ENCODE data around the gene DUS1L.
A peak's percentile ranks its signal among the peaks of the same experiment; 100 is the strongest.

Gene DUS1L

DNA sequence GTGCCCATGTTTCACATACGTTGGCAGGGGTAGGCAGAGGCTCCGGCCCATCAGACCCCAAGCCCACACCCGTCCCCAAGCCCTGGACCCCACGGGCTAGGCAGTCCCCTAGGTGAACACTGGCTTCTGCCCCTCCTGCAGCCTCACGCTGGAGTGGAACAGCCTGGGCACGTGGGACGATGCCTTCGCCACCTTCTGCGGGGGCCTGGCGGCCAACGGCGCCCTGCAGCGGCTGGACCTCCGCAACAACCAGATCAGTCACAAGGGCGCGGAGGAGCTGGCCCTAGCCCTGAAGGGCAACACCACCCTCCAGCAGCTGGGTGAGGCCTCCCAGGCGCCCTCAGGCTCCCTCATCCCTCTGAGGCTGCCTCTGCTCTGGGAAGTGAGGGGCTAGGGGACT, 40.7 kb downstream of the DUS1L start:
- no peaks in the 10 kb centered on the region for H3K27me3 ChIP-seq (ENCODE audit: control insufficient read depth, insufficient read depth, low read length)
- no peak overlapping the region for H3K9ac ChIP-seq (ENCODE audit: low read length)
- no peaks in the 10 kb centered on the region for H3K9me3 ChIP-seq (ENCODE audit: control insufficient read depth, low read length)
- H3K36me3 ChIP-seq (ENCODE audit: control insufficient read depth, insufficient read depth, low read length) = no peaks in the 10 kb centered on the region
- H3K4me1 ChIP-seq (ENCODE audit: control insufficient read depth, insufficient read depth, low read length) = peaks cover 34% of the 10 kb centered on the region
- no peak overlapping the region for H3K4me3 ChIP-seq (ENCODE audit: low read length)

DNA sequence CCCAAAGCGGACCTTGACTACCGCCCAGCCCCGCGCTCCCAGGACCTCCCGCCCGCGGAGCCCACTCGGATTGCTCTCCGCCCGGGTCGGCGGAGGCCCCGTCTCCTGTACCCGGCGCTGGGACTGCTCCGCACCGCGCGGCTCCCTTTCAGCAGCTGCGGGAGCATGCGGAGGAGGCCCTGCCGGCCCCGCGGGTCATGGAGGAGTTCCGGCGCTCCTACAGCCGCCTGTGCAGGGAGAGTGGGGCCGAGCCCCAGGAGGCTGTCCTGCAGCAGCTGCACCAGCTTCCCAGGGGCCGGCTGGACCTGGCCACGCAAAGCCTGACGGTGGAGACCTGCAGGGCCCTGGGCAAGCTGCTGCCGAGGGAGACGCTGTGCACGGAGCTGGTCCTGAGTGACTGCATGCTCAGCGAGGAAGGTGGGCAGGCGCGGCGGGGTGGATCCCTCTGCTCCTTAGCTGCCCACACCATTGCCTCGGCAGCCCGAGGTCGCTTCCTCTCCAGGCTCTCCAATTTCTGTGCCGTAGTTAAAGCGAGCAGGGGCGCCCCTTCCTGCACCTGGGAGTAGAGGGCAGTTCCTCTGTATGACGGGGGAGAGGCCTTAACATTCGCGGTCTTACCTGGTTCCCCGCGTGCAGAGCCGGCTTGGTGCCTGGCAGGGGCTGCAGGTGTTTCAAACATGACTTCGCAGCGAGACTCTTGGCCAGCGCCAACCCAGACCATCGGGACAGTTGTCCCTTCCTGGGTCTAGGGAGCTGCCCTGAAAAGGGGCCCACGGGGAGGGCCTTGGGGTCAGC, 42.0 kb downstream of the DUS1L start:
- H3K36me3 ChIP-seq (ENCODE audit: control insufficient read depth, insufficient read depth, low read length) = no peaks in the 10 kb centered on the region
- H3K9me3 ChIP-seq (ENCODE audit: control insufficient read depth, low read length) = no peaks in the 10 kb centered on the region
- peaks cover 39% of the 10 kb centered on the region for H3K4me1 ChIP-seq (ENCODE audit: control insufficient read depth, insufficient read depth, low read length)
- peak overlapping the region; percentile 62 for H3K9ac ChIP-seq (ENCODE audit: low read length)
- H3K27me3 ChIP-seq (ENCODE audit: control insufficient read depth, insufficient read depth, low read length) = no peaks in the 10 kb centered on the region
- peak overlapping the region; percentile 50 for H3K4me3 ChIP-seq (ENCODE audit: low read length)

DNA sequence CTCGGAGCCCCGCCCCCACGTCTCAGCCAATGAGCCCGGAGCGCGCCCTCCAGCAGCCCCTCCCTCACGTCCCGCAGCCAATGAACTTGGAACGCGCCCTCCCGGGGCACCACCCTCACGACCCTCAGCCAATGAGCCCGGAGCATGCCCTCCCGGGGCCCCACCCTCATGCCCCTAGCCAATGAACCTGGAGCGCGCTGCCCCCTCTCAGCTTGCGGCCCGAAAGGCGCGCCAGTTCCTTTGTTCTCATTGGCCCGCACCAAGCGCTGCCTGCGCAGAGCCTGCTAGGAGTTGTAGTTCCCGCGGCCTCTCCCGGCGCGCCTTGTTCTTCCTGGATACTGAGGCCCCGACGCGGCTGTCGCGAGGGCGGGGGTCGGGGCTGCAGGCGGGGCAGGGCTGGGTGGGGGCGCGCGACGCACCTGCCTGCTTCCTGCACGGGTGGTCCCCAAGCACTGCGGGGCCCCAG, 42.6 kb downstream of the DUS1L start, which contains the start of gene LRRC45:
Gene LRRC45 (plus strand): TSS at position 325 of the 466 bp plus-strand sequence. CDS start 339 bp downstream, outside the sequence.
- peak within 1 kb of the TSS; percentile 77 for H3K4me3 ChIP-seq (ENCODE audit: low read length)
- no peaks in the 10 kb centered on the region for H3K9me3 ChIP-seq (ENCODE audit: control insufficient read depth, low read length)
- no peaks in the 10 kb centered on the region for H3K27me3 ChIP-seq (ENCODE audit: control insufficient read depth, insufficient read depth, low read length)
- H3K4me1 ChIP-seq (ENCODE audit: control insufficient read depth, insufficient read depth, low read length) = peaks cover 39% of the 10 kb centered on the region
- peak within 1 kb of the TSS; percentile 86 for H3K9ac ChIP-seq (ENCODE audit: low read length)
- no peaks in the 10 kb centered on the region for H3K36me3 ChIP-seq (ENCODE audit: control insufficient read depth, insufficient read depth, low read length)

DNA sequence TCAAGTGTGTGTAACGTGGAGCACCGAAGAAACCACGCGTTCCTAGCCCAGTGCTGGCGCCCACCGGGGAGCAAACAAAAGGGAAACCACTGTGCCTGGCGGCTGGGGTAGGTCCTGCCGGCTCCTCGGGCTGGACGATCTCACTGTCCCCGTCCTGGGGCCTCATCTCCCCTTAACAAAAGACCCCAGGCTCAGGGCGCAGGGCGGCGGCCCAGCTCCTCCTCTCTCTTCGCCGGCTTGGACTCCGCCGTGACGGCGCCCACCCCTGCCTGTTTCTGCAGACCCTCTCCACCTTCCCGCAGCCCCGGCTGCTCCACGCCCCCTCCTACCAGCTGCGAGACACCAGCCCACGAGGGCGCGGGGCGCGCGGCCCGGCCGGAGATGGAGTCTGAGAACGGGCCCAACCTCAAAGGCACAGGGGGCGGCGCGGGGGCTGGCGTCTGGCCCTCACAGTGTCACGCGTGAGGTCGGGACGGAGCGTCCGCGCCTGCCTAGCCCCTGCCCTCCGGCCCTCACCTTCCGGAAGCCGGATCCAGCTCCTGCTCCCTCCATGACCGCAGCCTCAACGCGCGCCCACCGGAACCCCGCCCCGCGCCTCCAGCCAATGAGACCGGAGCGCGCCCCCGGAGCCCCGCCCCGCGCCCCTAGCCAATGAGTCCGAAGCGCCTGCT, 43.2 kb downstream of the DUS1L start, which contains the start of gene CENPX:
Gene CENPX (minus strand): TSS at position 569 of the 671 bp plus-strand sequence. CDS start 17 bp downstream, at position 552.
- Histone ChIP-seq H3K9me3 (ENCODE audit: control insufficient read depth, low read length) (no peaks in the 10 kb centered on the region), H3K36me3 (ENCODE audit: control insufficient read depth, insufficient read depth, low read length) (no peaks in the 10 kb centered on the region), H3K4me1 (ENCODE audit: control insufficient read depth, insufficient read depth, low read length) (peaks cover 39% of the 10 kb centered on the region), H3K27me3 (ENCODE audit: control insufficient read depth, insufficient read depth, low read length) (no peaks in the 10 kb centered on the region), H3K4me3 (ENCODE audit: low read length) (peak within 1 kb of the TSS; percentile 77), H3K9ac (ENCODE audit: low read length) (peak within 1 kb of the TSS; percentile 86)

DNA sequence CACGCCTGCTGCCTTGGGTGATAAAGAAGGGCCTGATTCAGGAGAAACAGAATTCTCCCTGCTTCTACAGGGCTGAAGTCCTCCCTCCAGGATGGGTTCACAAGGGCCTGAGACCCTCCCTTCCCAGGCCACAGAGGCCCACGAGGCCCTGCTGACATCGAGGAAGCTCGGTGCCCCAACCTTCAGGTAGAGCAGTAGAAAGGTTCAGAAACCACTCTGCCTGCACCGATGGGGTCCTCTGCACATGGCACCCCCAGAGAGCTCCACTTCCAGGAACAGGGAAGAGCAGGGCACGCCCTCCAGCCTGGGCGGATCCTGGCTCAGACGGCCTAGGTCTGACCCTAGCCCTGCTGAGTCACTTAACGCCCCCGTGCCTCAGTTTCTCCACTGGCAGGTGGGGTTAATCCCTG, 43.7 kb downstream of the DUS1L start:
- H3K27me3 ChIP-seq (ENCODE audit: control insufficient read depth, insufficient read depth, low read length) = no peaks in the 10 kb centered on the region
- H3K36me3 ChIP-seq (ENCODE audit: control insufficient read depth, insufficient read depth, low read length) = no peaks in the 10 kb centered on the region
- H3K9ac ChIP-seq (ENCODE audit: low read length) = peak overlapping the region; percentile 86
- peaks cover 39% of the 10 kb centered on the region for H3K4me1 ChIP-seq (ENCODE audit: control insufficient read depth, insufficient read depth, low read length)
- H3K9me3 ChIP-seq (ENCODE audit: control insufficient read depth, low read length) = no peaks in the 10 kb centered on the region
- peak overlapping the region; percentile 77 for H3K4me3 ChIP-seq (ENCODE audit: low read length)

DNA sequence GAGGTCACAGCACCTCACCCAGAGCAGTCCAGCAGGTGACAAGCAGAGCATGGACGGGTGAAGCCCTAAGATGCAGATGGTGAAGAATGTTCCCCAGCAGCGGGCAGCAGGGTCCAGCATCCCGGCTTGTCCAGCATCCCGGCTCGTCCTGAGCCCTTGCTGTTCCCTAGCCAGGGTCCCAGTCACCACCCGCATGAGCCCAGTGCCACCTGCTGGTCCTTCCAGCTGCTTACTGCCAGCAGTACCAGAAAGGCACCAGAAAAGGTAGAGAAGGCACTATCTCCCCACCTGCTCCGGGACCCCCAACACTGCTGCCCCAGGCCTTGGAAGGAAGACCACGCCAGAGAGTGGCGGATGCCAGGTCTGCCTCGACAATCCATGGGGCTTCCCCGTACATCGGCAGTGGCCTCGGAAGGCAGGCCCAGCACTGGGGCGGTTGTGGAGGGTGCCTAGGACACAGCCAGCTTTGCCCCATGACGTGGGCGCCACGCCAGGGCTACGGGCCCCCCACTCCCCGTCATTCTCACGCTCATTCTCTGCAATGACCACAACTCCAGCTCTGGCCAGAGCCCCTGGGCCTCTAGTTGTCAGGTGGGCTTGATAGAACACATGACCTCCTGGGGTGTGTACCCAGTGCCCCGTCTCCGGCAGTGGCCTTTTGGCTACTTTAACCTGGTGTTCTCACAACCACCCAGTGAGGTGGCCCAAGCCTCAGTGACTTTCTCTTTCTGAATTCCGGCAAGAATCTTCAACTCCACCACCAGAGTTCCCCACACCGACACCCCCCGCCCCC, 44.3 kb downstream of the DUS1L start:
- Histone ChIP-seq H3K4me1 (ENCODE audit: control insufficient read depth, insufficient read depth, low read length) (peaks cover 39% of the 10 kb centered on the region), H3K9me3 (ENCODE audit: control insufficient read depth, low read length) (no peaks in the 10 kb centered on the region), H3K9ac (ENCODE audit: low read length) (peak overlapping the region; percentile 86), H3K36me3 (ENCODE audit: control insufficient read depth, insufficient read depth, low read length) (no peaks in the 10 kb centered on the region), H3K27me3 (ENCODE audit: control insufficient read depth, insufficient read depth, low read length) (no peaks in the 10 kb centered on the region), H3K4me3 (ENCODE audit: low read length) (peak overlapping the region; percentile 77)

DNA sequence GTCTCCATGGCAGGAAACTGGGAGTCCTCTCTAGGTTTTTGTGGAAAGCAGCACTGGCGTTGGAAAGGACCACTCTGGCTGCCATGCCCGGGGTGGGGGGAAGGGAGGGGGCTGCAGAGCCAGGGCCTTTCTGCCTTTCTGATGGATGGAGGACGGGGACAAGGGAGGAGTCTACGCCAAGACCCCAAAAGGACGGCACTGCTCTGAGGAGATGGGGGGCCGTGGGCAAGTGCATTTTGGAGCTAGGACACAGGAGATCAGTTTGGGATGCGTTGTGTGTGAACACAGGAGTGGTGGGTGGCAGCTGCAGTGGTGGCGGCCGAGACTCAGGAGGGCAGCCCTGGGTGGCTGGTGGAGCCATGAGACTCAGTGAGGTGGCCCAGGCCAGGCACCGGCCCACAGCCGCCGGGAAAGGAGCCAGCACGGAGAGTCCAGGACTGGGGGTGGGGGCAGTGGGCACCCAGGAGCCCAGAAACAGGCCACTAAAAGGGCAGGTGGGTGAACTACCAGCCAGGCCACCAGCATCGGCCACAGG, 45.0 kb downstream of the DUS1L start:
- Histone ChIP-seq H3K9ac (ENCODE audit: low read length) (no peak overlapping the region), H3K36me3 (ENCODE audit: control insufficient read depth, insufficient read depth, low read length) (no peaks in the 10 kb centered on the region), H3K9me3 (ENCODE audit: control insufficient read depth, low read length) (no peaks in the 10 kb centered on the region), H3K27me3 (ENCODE audit: control insufficient read depth, insufficient read depth, low read length) (no peaks in the 10 kb centered on the region), H3K4me1 (ENCODE audit: control insufficient read depth, insufficient read depth, low read length) (peaks cover 39% of the 10 kb centered on the region), H3K4me3 (ENCODE audit: low read length) (no peak overlapping the region)

DNA sequence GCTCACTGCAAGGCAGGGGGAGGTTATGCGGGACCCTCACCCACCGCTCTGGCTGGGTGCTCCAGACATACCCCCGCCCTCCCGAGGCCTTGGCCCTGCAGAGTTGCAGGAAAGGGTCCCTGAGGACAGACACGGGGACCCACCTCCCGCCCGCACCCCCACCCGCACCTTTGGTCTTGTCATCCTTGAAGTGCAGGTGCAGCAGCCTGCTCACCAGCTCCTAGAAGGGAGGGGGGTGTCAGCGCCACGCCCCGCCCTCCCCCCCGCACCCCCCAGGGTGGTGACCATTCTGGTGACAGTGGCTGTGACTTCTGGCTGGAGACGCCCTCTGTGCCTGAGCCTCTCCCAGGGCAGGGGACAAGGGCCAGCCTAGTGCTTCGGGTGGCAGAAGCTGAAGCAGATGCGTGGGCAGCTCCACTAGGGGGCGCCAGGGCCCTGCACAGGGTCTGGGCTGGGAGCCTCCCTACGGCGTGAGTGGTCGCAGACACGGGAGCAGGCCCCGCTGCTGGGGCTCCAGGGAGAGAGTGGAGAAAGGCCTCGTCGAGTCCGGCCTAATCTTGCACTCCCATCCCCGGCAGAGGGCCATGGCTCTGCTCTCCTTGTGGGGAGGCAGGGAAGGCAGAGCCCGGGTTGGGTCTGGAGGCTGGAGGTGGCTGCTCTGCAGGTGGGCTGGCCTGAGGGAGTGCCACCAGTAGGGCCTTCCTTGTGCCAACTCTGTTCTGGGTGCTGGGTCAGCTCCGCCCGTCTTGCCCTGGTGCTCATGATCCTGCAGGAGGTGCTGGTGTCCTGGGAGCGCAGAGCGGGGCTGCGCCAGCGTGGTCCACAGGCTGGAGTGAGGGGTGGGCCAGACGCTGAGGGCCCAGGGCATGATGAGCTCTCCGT, 45.7 kb downstream of the DUS1L start:
- no peaks in the 10 kb centered on the region for H3K27me3 ChIP-seq (ENCODE audit: control insufficient read depth, insufficient read depth, low read length)
- no peak overlapping the region for H3K9ac ChIP-seq (ENCODE audit: low read length)
- peaks cover 39% of the 10 kb centered on the region for H3K4me1 ChIP-seq (ENCODE audit: control insufficient read depth, insufficient read depth, low read length)
- no peaks in the 10 kb centered on the region for H3K9me3 ChIP-seq (ENCODE audit: control insufficient read depth, low read length)
- H3K36me3 ChIP-seq (ENCODE audit: control insufficient read depth, insufficient read depth, low read length) = no peaks in the 10 kb centered on the region
- no peak overlapping the region for H3K4me3 ChIP-seq (ENCODE audit: low read length)

DNA sequence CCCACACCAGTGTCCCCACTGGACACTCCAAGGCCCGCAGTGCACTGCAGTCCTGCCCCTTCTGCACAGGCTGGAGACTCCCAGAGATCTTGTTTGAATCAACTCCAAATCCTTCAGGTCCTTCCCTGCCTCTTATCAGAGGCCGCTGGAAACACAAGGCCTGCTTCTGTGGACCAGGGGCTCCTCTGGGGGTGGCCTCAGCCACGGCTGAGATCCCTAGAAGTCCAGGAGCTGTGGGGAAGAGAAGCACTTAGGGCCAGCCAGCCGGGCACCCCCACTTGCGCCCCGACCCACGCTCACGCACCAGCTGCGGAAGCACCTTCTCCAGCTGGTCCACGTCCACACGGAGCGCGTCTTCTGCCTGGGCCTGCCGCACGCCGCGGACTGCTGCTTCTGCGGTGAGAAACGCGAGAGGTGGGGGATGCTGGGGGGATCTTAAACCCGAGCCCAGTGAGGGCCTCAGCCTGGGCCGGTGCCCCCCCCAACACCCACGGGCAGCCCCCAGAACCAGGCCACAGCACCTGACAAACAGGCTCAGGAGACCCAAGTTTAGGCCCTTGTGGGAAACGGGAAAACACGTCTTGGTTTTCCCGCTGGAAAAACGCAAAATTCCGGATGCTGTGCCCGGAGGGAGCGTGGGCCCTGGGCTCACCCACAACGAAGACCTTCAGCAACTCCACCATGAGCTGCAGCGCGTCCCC, 46.5 kb downstream of the DUS1L start:
- Histone ChIP-seq H3K4me1 (ENCODE audit: control insufficient read depth, insufficient read depth, low read length) (peaks cover 35% of the 10 kb centered on the region), H3K27me3 (ENCODE audit: control insufficient read depth, insufficient read depth, low read length) (no peaks in the 10 kb centered on the region), H3K36me3 (ENCODE audit: control insufficient read depth, insufficient read depth, low read length) (no peaks in the 10 kb centered on the region), H3K9ac (ENCODE audit: low read length) (no peak overlapping the region), H3K4me3 (ENCODE audit: low read length) (no peak overlapping the region), H3K9me3 (ENCODE audit: control insufficient read depth, low read length) (no peaks in the 10 kb centered on the region)

DNA sequence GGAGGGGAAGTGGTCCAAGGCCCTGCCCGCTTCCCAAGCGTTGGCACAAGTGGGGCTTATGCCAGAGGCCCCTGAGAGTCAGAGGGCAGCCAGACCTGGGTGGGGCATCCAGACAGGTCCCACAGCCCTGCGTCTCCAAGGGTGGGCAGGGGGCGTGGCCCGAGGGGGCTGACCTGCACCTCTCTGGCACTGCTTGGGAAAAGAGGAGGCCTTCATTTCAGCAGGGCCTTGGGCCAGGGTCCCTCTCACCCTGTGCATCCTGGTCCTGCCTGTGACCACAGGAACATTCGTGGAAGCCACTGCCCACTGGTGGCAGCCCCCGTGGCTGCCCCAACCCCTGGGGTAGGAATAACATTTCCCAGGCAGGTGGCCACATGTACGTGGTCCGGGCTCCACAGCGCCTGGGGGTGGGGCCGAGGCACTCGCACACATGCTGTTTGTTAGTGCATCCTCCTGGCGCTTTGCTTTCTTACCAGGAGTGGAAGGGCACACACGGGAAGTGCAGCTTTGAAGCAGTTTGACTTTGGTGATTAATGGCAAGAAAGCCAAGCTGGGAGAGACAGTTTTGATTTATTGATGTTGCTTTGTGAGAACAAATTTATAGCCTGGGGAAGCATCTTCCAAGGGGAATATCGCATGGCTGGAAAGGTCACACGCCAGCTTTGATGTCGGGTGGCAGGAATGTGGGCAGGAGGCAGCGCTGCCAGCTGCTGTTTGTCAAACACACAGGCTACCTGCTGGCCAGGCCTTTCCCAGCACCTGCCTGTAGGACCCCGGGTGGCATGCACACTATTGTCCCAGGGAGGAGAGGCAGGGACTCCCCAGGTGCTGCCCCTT, 47.2 kb downstream of the DUS1L start:
- Histone ChIP-seq H3K4me1 (ENCODE audit: control insufficient read depth, insufficient read depth, low read length) (peaks cover 30% of the 10 kb centered on the region), H3K27me3 (ENCODE audit: control insufficient read depth, insufficient read depth, low read length) (no peaks in the 10 kb centered on the region), H3K9ac (ENCODE audit: low read length) (no peak overlapping the region), H3K9me3 (ENCODE audit: control insufficient read depth, low read length) (no peaks in the 10 kb centered on the region), H3K36me3 (ENCODE audit: control insufficient read depth, insufficient read depth, low read length) (no peaks in the 10 kb centered on the region), H3K4me3 (ENCODE audit: low read length) (no peak overlapping the region)
